Glomerular visceral epithelial cell (primary cell): ENCODE measurements around the gene KRTAP16-1.
"Not testable (repeated sequence)": the region's sequence is repeated elsewhere in the genome, so short reads cannot be mapped to it uniquely, and the experiment has no call there.

Experiments
- DNase-seq: peaks from one replicate; pipeline ENCODE4 v3.0.0-alpha.2; 2016; ENCODE audit errors: extremely low spot score

KRTAP16-1 gene

GRCh38 chr17:41308918-41309359 is at the start of gene KRTAP16-1:
Gene KRTAP16-1 (minus strand): TSS chr17:41309309. CDS start chr17:41309253, 56 bp downstream.
- DNase-seq, result no peak

GRCh38 chr17:41354536-41354935 is 45.4 kb upstream of the KRTAP16-1 start:
- no peak for DNase-seq

GRCh38 chr17:41352597-41353366 is 43.7 kb upstream of the KRTAP16-1 start:
- DNase-seq, result no peak

GRCh38 chr17:41351177-41351576 is 42.1 kb upstream of the KRTAP16-1 start:
- DNase-seq, result no peak

GRCh38 chr17:41350381-41350878 is 41.3 kb upstream of the KRTAP16-1 start, which contains the start of gene KRT33A:
Gene KRT33A (minus strand): TSS chr17:41350828. CDS start chr17:41350767, 61 bp downstream.
- DNase-seq, result not testable (repeated sequence)

- no peak for DNase-seq
Observed at GRCh38 chr17:41347869-41348760, 39.0 kb upstream of the KRTAP16-1 start.

- not testable (repeated sequence) for DNase-seq
Observed at GRCh38 chr17:41346421-41346820, 37.3 kb upstream of the KRTAP16-1 start.

- DNase-seq, result no peak
Observed at GRCh38 chr17:41345992-41346391, 36.9 kb upstream of the KRTAP16-1 start.

GRCh38 chr17:41343029-41343428 is 33.9 kb upstream of the KRTAP16-1 start:
- no peak for DNase-seq

- DNase-seq, result no peak
Observed at GRCh38 chr17:41340934-41341861, 32.1 kb upstream of the KRTAP16-1 start.

GRCh38 chr17:41340494-41340893 is 31.4 kb upstream of the KRTAP16-1 start:
- DNase-seq, result peak; percentile 16

- DNase-seq, result no peak
Observed at GRCh38 chr17:41339571-41340172, 30.6 kb upstream of the KRTAP16-1 start.

GRCh38 chr17:41338961-41339485 is 29.9 kb upstream of the KRTAP16-1 start:
- DNase-seq, result peak; percentile 17

GRCh38 chr17:41335747-41336146 is 26.6 kb upstream of the KRTAP16-1 start:
- no peak for DNase-seq

- DNase-seq, result no peak
Observed at GRCh38 chr17:41334385-41335305, 25.5 kb upstream of the KRTAP16-1 start.

GRCh38 chr17:41333836-41334235 is 24.7 kb upstream of the KRTAP16-1 start:
- DNase-seq, result no peak

- DNase-seq, result no peak
Observed at GRCh38 chr17:41333098-41333497, 24.0 kb upstream of the KRTAP16-1 start.

- DNase-seq, result no peak
Observed at GRCh38 chr17:41332239-41332638, 23.1 kb upstream of the KRTAP16-1 start.

GRCh38 chr17:41331606-41332005 is 22.5 kb upstream of the KRTAP16-1 start:
- DNase-seq, result no peak
